PC-9 (cell line): ENCODE data around the gene RNF13.

Experiments
- EZH2 ChIP-seq: fragments of 200-600 bp; sonication (generic); IDR thresholded peaks from 2 replicates; pipeline ENCODE4 v1.8.0; 2017; ENCODE audit warnings: antibody characterized with exemption, low read depth
- TF ChIP-seq, protein P1 (sequence below): fragments of 200-600 bp; sonication (generic); conservative IDR thresholded peaks from 2 replicates; pipeline ENCODE4 v1.6.1; 2017; ENCODE audit warnings: mixed run types, antibody characterized with exemption, mild to moderate bottlenecking, moderate library complexity

- TF ChIP-seq, protein P1, sequence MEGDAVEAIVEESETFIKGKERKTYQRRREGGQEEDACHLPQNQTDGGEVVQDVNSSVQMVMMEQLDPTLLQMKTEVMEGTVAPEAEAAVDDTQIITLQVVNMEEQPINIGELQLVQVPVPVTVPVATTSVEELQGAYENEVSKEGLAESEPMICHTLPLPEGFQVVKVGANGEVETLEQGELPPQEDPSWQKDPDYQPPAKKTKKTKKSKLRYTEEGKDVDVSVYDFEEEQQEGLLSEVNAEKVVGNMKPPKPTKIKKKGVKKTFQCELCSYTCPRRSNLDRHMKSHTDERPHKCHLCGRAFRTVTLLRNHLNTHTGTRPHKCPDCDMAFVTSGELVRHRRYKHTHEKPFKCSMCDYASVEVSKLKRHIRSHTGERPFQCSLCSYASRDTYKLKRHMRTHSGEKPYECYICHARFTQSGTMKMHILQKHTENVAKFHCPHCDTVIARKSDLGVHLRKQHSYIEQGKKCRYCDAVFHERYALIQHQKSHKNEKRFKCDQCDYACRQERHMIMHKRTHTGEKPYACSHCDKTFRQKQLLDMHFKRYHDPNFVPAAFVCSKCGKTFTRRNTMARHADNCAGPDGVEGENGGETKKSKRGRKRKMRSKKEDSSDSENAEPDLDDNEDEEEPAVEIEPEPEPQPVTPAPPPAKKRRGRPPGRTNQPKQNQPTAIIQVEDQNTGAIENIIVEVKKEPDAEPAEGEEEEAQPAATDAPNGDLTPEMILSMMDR = no peak
- no peak for TF ChIP-seq EZH2
Observed at GRCh38 chr3:149965278-149965677, 152.3 kb downstream of the RNF13 start.
